Stimulated activated naive CD8-positive, alpha-beta T cell treated with anti-CD3 and anti-CD28 coated beads, Interleukin-15, amount 100 ng/mL, for 72 hours (primary cell): Measurements from ENCODE around the gene AAGAB.

Experiments
- ATAC-seq: fragments of 150-1000 bp; cut with Tn5 transposase; 2 replicates; pipeline ENCODE4 v1.10.0; 2021; ENCODE audit warnings: mild to moderate bottlenecking, moderate library complexity
- DNase-seq, 2 donors: peaks; one replicate each; pipeline ENCODE4 v3.0.0; 2021 to 2022
- H3K27ac Mint-ChIP-seq, 2 donors: one replicate each; pipeline ENCODE4 v1.8.0; 2022; ENCODE audit warnings: mild to moderate bottlenecking in 2 of 2, mixed read lengths in 2 of 2, moderate library complexity in 2 of 2
- H3K27me3 Mint-ChIP-seq: one replicate; pipeline ENCODE4 v1.8.0; 2022; ENCODE audit warnings: mixed read lengths
- H3K4me1 Mint-ChIP-seq: one replicate; pipeline ENCODE4 v1.8.0; 2022; ENCODE audit warnings: mild to moderate bottlenecking, mixed read lengths
- H3K4me3 Mint-ChIP-seq, 2 donors: one replicate each; pipeline ENCODE4 v1.8.0; 2022; ENCODE audit warnings: mild to moderate bottlenecking in 2 of 2, mixed read lengths in 2 of 2, moderate library complexity in 1 of 2
- H3K9me3 Mint-ChIP-seq, 2 donors: one replicate each; pipeline ENCODE4 v1.8.0; 2022; ENCODE audit warnings: mixed read lengths in 2 of 2

The AAGAB gene

DNA sequence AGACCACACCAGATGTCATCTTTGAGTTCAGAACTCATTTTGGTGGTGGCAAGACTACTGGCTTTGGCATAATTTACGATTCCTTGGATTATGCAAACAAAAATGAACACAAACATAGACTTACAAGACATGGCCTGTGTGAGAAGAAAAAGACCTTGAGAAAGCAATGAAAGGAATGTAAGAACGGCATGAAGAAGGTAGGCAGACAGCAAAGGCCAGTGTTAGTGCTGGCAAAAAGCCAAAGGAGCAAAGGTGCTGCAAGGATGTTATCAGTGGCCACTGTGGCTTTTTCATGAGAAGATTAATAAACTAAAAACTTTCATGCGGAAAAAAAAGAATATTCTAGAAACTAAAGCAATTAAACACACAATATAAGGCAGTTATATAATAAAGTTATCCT, 21.9 kb downstream of the AAGAB start:
- DNase-seq, result no peak
- no peak overlapping the region for H3K4me3 Mint-ChIP-seq
- H3K4me1 Mint-ChIP-seq, result peaks cover 9% of the 10 kb centered on the region
- no peak overlapping the region for H3K27ac Mint-ChIP-seq
- no peak for ATAC-seq
- H3K9me3 Mint-ChIP-seq, result no peaks in the 10 kb centered on the region
- H3K27me3 Mint-ChIP-seq, result no peaks in the 10 kb centered on the region

DNA sequence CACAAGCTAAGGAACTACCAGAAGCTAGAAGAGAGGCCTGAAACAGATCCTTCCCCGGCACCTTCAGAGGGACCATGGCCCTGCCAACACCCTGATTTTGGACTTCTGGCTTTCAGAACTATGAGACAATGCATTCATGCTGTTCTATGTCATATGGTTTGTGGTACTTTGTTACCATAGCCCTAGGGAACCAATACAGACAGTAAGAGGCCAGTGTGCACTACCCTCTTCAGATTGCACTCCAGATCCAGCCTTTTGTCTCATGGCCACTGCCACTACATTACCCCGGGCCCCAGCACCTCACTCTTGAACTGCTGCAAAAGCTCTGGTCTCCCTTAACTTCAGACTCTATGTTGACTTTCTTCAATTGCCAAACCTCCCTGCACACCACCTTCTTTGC, 24.0 kb downstream of the AAGAB start:
- H3K27me3 Mint-ChIP-seq, result no peaks in the 10 kb centered on the region
- ATAC-seq, result no peak
- no peak overlapping the region for H3K27ac Mint-ChIP-seq

GRCh38 chr15:67228286-67228685, 26.2 kb downstream of the AAGAB start:
- H3K27ac Mint-ChIP-seq, result no peak overlapping the region
- ATAC-seq (no peak), DNase-seq (no peak)
- peaks cover 9% of the 10 kb centered on the region for H3K4me1 Mint-ChIP-seq
- H3K9me3 Mint-ChIP-seq, result no peaks in the 10 kb centered on the region
- no peak overlapping the region for H3K4me3 Mint-ChIP-seq
- no peaks in the 10 kb centered on the region for H3K27me3 Mint-ChIP-seq

More for the DNA sequence above, 24.0 kb downstream of the AAGAB start:
- no peak for DNase-seq
- H3K4me3 Mint-ChIP-seq, result no peak overlapping the region
- H3K4me1 Mint-ChIP-seq, result peaks cover 9% of the 10 kb centered on the region
- no peaks in the 10 kb centered on the region for H3K9me3 Mint-ChIP-seq

DNA sequence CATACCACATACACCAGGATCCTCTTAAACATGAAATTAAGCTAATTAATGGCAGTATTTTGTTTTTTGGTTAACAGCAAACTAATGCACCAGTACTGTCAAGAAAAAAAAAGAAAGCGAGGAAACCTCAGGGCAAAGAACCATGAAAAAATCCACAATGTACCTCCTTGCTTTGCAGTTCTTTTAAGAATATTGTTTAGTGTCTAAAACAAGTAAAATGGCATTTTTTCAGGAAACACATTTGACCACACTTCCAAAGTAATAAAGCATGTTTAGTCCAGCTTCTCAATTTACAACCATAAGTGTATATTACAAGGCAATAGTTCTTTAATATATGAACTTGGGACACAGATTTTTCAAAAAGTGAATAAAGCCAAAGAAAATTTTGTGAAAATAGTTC, 26.6 kb downstream of the AAGAB start:
- H3K4me1 Mint-ChIP-seq, result peaks cover 9% of the 10 kb centered on the region
- no peaks in the 10 kb centered on the region for H3K27me3 Mint-ChIP-seq
- no peak overlapping the region for H3K4me3 Mint-ChIP-seq
- no peak for DNase-seq
- ATAC-seq, result no peak
- H3K27ac Mint-ChIP-seq, result no peak overlapping the region
- H3K9me3 Mint-ChIP-seq, result no peaks in the 10 kb centered on the region

GRCh38 chr15:67227431-67227830, 27.0 kb downstream of the AAGAB start:
- DNase-seq, result no peak
- Mint-ChIP-seq H3K27me3 (no peaks in the 10 kb centered on the region), H3K9me3 (no peaks in the 10 kb centered on the region), H3K27ac (no peak overlapping the region), H3K4me3 (no peak overlapping the region), H3K4me1 (peaks cover 9% of the 10 kb centered on the region)
- ATAC-seq, result no peak

- H3K4me3 Mint-ChIP-seq, result no peak overlapping the region
- DNase-seq (no peak), ATAC-seq (no peak)
- no peak overlapping the region for H3K27ac Mint-ChIP-seq
- H3K9me3 Mint-ChIP-seq, result no peaks in the 10 kb centered on the region
- peaks cover 9% of the 10 kb centered on the region for H3K4me1 Mint-ChIP-seq
- H3K27me3 Mint-ChIP-seq, result no peaks in the 10 kb centered on the region
Measured at GRCh38 chr15:67225336-67225735, 29.1 kb downstream of the AAGAB start.

DNA sequence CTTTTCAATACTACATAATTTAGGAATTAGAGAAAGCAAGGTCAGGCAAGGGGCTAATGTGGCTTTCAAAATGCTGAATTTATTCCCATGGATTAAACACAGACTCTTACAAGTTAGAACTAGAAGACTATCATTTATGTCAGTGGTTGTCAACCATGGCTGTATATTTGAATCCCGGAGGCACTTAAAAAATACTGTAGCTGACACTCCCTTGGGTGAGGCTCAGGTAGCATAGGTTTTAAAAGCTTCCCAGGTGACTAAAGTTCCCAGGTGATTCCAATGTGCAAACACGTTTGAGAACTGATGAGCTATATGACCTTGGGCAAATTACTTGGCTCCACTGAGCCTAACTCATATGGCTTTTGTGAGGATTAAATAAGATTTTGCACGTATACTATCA, 29.6 kb downstream of the AAGAB start:
- peaks cover 9% of the 10 kb centered on the region for H3K4me1 Mint-ChIP-seq
- H3K27me3 Mint-ChIP-seq, result no peaks in the 10 kb centered on the region
- no peak for ATAC-seq

DNA sequence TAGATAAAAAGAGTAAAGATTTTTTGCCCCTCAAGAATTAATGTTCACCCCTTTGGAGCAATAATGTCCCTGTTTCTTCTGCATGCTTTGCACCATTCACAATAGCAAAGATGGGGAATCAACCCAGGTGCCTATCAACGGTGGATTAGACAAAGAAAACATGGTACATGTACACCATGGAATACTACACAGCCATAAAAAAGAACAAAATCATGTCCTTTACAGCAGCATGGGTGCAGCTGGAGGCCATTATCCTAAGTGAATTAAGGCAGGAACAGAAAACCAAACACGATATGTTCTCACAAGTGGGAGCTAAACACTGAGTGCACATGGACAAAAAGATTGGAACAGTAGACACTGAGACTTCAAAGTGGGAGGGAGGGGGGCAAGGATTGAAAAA, 35.2 kb downstream of the AAGAB start:
- ATAC-seq (no peak), DNase-seq (no peak)
- no peaks in the 10 kb centered on the region for H3K9me3 Mint-ChIP-seq
- H3K4me1 Mint-ChIP-seq, result no peaks in the 10 kb centered on the region
- H3K27ac Mint-ChIP-seq, result no peak overlapping the region
- no peak overlapping the region for H3K4me3 Mint-ChIP-seq
- H3K27me3 Mint-ChIP-seq, result no peaks in the 10 kb centered on the region

More for the DNA sequence above, 29.6 kb downstream of the AAGAB start:
- Mint-ChIP-seq H3K4me3 (no peak overlapping the region), H3K27ac (no peak overlapping the region), H3K9me3 (no peaks in the 10 kb centered on the region)
- DNase-seq, result no peak

DNA sequence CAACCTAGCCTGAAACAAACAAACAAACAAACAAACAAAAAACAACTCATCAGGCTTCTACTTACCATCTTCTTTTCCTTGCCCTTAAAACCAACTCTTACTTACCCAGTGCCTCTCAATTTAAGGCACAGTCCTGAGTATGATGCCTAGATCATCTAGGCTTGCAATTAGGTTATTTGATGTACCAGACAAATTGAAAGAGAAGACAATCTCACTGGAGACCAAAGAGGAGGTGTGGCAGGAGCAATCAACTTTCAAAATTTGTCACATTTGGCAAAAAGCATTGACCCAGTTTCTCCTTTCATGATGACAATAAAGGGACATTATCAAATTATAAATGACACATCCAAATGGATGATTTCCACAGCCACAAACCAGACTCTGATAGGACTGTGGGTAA, 36.0 kb downstream of the AAGAB start:
- Mint-ChIP-seq H3K27me3 (no peaks in the 10 kb centered on the region), H3K9me3 (no peaks in the 10 kb centered on the region), H3K4me1 (no peaks in the 10 kb centered on the region), H3K27ac (no peak overlapping the region), H3K4me3 (no peak overlapping the region)
- ATAC-seq (no peak), DNase-seq (no peak)

GRCh38 chr15:67216859-67217258, 37.6 kb downstream of the AAGAB start:
- Mint-ChIP-seq H3K9me3 (no peaks in the 10 kb centered on the region), H3K27ac (peak overlapping the region in 1 of 2 donors; percentile 5), H3K27me3 (no peaks in the 10 kb centered on the region), H3K4me3 (no peak overlapping the region), H3K4me1 (no peaks in the 10 kb centered on the region)
- DNase-seq (no peak), ATAC-seq (no peak)

- Mint-ChIP-seq H3K4me3 (no peak overlapping the region), H3K27me3 (no peaks in the 10 kb centered on the region), H3K27ac (no peak overlapping the region), H3K9me3 (no peaks in the 10 kb centered on the region), H3K4me1 (no peaks in the 10 kb centered on the region)
- DNase-seq (no peak), ATAC-seq (no peak)
Measured at GRCh38 chr15:67215102-67215501, 39.4 kb downstream of the AAGAB start.

DNA sequence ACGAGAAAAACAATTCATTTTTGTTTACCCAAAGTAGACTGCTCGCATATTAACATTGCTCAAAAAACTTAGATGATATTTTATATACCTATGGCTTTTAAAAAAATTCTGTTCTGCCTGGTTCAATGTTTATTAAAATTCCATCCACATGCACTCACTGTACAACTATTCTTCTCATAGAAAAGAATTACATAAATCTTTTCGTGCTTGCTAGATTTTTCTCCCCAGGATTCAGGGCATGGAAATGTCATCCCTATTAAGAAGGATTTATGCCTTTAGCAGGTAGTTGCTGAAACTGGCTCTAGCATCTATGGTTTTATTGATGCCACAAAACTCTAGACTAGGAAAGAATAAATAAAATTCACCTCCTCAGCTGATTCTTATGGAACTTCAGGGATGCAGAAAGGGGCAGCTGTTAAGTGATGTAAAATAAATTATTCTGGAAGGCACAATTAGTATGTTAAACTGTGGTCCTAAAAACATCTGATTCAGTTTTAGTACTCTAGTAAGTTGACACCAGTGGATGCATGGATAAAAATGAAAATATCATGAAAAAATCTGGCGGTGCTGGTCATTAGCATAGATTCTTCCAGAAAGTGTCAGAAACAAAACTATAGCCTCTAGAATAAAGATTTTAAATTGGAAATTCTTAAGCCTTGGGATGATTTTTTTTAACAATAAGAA, 41.6 kb downstream of the AAGAB start:
- H3K27ac Mint-ChIP-seq, result no peak overlapping the region
- no peaks in the 10 kb centered on the region for H3K4me1 Mint-ChIP-seq
- H3K4me3 Mint-ChIP-seq, result no peak overlapping the region
- no peak for DNase-seq
- ATAC-seq, result no peak
- H3K9me3 Mint-ChIP-seq, result no peaks in the 10 kb centered on the region
- no peaks in the 10 kb centered on the region for H3K27me3 Mint-ChIP-seq

GRCh38 chr15:67210555-67211168, 43.8 kb downstream of the AAGAB start:
- Mint-ChIP-seq H3K9me3 (no peaks in the 10 kb centered on the region), H3K4me3 (no peak overlapping the region), H3K27ac (peak overlapping the region in 1 of 2 donors; percentile 12), H3K27me3 (no peaks in the 10 kb centered on the region), H3K4me1 (no peaks in the 10 kb centered on the region)
- DNase-seq, result no peak
- no peak for ATAC-seq

- ATAC-seq, result no peak
- H3K27ac Mint-ChIP-seq, result no peak overlapping the region
- no peaks in the 10 kb centered on the region for H3K27me3 Mint-ChIP-seq
- no peak for DNase-seq
- H3K4me1 Mint-ChIP-seq, result no peaks in the 10 kb centered on the region
- no peak overlapping the region for H3K4me3 Mint-ChIP-seq
- H3K9me3 Mint-ChIP-seq, result no peaks in the 10 kb centered on the region
Measured at GRCh38 chr15:67208396-67208795, 46.1 kb downstream of the AAGAB start.

- Mint-ChIP-seq H3K27ac (no peak overlapping the region), H3K9me3 (no peaks in the 10 kb centered on the region), H3K4me3 (no peak overlapping the region), H3K27me3 (no peaks in the 10 kb centered on the region), H3K4me1 (no peaks in the 10 kb centered on the region)
- DNase-seq (no peak), ATAC-seq (no peak)
Measured at GRCh38 chr15:67207555-67208207, 46.8 kb downstream of the AAGAB start.

DNA sequence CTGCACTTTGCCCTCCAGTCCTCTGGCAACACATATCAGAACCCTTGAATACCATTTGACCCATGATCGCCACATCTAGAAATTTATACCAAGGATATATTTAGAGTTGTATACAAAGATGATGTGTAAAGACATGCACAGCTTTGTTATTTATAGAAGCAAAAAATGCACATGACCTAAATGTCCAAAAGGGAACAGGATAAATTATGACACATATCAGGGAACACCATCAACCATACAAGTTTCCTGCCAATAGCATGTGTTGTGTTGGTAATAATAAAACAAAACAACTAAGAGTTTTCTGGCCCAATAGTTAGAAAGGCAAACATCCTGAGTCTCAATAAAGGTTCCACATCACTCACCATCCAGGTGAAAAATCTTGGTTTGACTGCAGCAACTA, 51.5 kb downstream of the AAGAB start:
- ATAC-seq, result no peak
- DNase-seq, result no peak
- no peaks in the 10 kb centered on the region for H3K9me3 Mint-ChIP-seq
- H3K4me1 Mint-ChIP-seq, result peaks cover 7% of the 10 kb centered on the region
- H3K27ac Mint-ChIP-seq, result no peak overlapping the region
- no peaks in the 10 kb centered on the region for H3K27me3 Mint-ChIP-seq
- H3K4me3 Mint-ChIP-seq, result no peak overlapping the region
